KBM-7 (cell line): ENCODE results near the gene TRIM60.
A peak's percentile ranks its signal among the peaks of the same experiment; 100 is the strongest.
"Not testable (repeated sequence)": the region's sequence is repeated elsewhere in the genome, so short reads cannot be mapped to it uniquely, and the experiment has no call there.

Source experiments
- DNase-seq: peaks from one replicate; pipeline ENCODE4 v3.0.0-alpha.2; 2015
- in situ Hi-C: fragments of 300-500 bp; cut with MboI; formaldehyde crosslinking; loops from 2 replicates; pipeline ENCODE4 v1.14.3; 2020; ENCODE audit warnings: low sequenced_read_pairs, low pct_unique_long_range_greater_than_20kb, mixed read lengths

TRIM60 gene

DNA sequence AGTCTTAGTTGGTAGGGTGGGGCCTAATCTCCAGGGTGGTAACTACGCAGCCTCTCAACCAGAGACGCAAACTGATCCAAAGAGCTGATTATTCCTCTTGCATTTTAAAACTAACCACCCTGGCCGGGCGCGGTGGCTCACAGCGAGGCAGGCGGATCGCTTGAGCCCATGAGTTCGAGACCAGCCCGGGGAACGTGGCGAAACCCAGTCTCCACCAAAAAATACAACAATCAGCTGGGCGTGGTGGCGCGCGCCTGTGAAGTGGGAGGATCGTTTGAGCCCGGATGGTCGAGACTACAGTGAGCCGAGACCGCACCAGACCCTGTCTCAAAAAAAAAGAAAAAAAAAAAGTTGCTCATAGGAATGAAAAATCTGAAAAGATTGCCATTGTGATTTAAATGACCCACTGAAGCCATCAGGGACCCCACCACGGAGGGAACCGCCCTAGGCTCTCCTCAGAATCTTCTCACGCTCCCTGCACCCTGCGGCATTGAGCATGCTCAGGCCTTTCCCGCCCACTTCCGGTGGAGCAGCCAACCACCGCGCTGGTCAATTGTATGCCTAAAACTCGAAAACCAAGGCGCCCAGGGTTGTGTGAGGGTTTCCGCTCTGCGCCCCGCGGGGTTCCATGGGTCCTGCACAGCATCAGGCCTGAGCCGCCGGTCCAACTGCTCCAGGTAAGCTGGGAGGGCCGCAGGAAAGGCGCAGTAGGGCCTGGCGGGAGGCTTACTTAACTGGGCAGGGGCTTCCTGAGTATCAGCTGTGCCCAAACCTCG is at the start of gene TRIM60:
Gene TRIM60, plus strand, starts transcription at position 564 of the 776 bp plus-strand sequence. CDS start 8,074 bp downstream, outside the sequence.
- in situ Hi-C loops: no loop called here
- DNase-seq: no peak

DNA sequence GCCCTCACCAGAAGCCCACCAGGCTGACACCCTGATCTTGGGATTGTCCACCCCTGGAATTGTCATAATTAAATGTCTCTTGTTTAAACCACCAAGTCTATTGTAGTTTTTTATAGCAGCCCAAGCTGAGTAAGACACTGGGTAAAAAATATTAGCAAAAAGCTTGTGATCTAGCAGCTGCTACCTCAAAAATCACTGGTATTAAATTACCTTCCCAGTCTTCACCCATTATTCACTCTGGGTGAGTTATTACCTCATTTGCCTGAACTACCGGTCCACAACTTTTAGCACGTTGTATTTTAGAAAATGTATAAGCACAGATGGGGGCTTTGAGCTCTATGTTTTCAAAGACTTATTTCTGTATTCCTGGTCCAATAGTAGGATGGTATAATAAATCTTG is 42.3 kb upstream of the TRIM60 start:
- no peak for DNase-seq
- in situ Hi-C loops: no loop called here

DNA sequence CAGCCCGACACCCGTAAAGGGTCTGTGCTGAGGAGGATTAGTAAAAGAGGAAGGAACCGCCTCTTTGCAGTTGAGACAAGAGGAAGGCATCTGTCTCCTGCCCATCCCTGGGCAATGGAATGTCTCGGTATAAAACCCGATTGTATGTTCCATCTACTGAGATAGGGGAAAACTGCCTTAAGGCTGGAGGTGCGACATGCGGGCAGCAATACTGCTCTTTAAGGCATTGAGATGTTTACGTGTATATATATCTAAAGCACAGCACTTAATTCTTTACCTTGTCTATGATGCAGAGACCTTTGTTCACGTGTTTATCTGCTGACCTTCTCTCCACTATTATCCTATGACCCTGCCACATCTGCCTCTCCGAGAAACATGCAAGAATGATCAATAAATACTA is 41.0 kb upstream of the TRIM60 start:
- in situ Hi-C loops, DNase-seq: not testable (repeated sequence)

DNA sequence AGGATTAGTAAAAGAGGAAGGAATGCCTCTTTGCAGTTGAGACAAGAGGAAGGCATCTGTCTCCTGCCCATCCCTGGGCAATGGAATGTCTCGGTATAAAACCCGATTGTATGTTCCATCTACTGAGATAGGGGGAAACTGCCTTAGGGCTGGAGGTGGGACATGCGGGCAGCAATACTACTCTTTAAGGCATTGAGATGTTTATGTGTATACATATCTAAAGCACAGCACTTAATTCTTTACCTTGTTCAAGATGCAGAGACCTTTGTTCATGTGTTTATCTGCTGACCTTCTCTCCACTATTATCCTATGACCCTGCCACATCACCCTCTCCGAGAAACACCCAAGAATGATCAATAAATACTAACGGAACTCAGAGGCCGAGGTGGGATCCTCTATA is 35.7 kb upstream of the TRIM60 start:
- DNase-seq, in situ Hi-C loops: not testable (repeated sequence)

DNA sequence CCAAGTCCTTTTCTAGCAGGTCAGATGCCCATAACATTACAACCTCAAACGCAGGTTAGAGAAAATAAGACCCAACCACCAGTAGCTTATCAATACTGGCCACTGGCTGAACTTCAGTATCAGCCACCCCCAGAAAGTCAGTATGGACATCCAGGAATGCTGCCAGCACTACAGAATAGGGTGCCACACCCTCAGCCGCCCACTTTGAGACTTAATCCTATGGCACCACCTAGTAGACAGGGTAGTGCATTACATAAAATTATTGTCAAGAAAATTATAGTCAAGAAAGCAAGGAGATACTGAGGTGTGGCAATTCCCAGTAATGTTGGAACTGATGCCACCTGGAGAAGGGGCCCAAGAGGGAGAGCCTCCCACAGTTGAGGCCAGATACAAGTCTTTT is 34.5 kb upstream of the TRIM60 start:
- DNase-seq: peak; percentile 10
- in situ Hi-C loops: no loop called here

DNA sequence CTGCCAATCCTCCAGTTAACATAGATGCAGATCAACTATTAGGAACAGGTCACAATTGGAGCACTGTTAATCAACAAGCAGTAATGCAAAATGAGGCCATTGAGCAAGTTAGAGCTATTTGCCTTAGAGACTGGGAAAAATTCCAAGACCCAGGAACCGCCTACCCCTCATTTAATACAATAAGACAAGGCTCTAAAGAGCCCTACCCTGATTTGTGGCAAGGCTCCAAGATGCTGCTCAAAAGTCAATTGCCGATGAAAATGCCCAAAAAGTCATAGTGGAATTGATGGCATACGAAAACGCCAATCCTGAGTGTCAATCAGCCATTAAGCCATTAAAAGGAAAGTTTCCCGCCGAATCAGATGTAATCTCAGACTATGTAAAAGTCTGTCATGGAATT is 33.9 kb upstream of the TRIM60 start:
- in situ Hi-C loops: no loop called here
- DNase-seq: no peak

DNA sequence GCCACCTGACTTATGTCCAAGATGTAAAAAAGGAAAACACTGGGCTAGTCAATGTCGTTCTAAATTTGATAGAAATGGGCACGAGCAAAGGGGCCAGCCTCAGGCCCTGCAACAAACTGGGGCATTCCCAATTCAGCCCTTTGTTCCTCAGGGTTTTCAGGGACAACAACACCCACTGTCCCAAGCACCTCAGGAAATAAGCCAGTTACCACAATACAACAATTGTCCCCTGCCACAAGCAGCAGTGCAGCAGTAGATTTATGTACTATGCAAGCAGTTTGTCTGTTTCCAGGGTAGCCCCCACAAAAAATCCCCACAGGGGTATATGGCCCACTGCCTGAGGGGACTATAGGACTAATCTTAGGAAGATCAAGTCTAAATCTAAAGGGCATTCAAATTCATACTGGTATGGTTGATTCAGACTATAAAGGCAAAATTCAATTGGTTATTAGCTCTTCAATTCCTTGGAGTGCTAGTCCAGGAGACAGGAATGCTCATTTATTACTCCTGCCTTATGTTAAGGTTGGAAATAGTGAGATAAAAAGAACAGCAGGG is 33.2 kb upstream of the TRIM60 start:
- in situ Hi-C loops, DNase-seq: not testable (repeated sequence)

DNA sequence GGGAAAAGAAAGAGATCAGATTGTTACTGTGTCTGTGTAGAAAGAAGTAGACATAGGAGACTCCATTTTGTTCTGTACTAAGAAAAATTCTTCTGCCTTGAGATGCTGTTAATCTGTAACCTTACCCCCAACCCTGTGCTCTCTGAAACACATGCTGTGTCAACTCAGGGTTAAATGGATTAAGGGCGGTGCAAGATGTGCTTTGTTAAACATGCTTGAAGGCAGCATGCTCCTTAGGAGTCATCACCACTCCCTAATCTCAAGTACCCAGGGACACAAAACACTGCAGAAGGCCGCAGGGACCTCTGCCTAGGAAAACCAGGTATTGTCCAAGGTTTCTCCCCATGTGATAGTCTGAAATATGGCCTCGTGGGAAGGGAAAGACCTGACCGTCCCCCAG is 29.8 kb upstream of the TRIM60 start:
- in situ Hi-C loops, DNase-seq: not testable (repeated sequence)

DNA sequence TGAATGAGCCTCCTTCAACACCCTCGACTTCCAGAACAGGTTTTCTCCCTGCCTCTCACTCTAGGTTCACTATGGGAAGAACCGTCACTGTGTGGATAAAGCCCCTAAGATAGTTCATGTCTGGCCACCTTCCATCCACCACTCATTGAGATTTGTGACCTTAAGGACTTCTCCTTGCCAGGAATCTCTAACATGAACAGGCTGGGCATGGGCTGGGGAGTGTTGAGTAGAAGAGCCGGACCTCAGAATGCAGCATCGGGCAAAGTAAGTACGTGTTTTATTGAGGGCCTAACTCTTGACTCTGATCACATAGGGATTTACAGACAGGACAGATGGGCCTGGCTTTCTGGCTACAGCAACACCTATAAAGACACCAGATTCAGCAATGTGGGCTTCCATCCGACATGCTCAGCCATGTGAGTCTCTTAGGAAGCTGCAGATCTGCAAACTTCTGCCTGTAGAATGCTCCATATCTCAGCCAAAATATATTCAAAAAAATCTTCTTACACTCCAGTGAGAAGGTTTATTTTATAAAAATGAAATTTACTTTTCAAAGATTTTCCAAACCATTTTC is 26.4 kb upstream of the TRIM60 start:
- in situ Hi-C loops: no loop called here

DNA sequence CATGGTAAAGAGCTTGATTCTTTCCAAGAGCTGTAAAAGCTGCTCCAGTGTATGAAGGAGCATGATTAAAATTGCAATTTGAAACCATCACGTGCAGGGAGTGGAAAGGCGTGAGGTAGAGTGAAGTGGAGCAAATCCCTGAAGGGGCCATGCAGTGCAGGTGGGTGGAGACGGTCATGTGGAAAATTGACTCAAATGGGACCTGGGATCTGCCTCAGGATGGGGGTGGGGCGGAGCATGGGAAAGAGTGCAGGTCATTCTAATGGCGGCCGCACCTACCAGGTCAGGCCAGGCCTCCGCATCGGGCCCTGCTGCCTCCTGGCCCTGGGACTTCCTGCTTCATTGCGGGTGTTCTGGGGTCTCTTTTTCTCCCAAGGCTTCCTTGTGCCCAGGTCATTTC is 25.3 kb upstream of the TRIM60 start:
- DNase-seq: no peak
- in situ Hi-C loops: no loop called here

More for the DNA sequence above, 26.4 kb upstream of the TRIM60 start:
- DNase-seq: no peak

DNA sequence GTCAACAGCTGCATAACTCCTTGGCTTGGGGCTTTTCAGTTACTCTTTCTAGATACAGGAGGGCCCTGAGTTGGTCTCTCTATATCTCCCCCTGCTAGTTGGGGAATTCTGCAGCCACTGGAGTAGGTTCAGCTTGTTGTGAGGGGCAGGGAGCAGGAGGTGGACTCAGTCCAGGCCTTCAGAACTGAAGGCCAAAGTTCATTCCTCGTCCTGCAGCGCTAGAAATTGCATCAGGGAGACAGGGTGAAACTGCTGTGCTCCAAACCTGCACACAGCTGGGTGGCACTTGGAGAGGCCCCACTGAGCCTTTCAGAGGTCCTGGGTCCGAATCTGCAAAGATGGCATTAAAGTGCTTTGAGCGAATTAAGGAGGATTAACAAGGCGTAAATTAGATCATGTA is 24.9 kb upstream of the TRIM60 start:
- no peak for DNase-seq
- in situ Hi-C loops: no loop called here

DNA sequence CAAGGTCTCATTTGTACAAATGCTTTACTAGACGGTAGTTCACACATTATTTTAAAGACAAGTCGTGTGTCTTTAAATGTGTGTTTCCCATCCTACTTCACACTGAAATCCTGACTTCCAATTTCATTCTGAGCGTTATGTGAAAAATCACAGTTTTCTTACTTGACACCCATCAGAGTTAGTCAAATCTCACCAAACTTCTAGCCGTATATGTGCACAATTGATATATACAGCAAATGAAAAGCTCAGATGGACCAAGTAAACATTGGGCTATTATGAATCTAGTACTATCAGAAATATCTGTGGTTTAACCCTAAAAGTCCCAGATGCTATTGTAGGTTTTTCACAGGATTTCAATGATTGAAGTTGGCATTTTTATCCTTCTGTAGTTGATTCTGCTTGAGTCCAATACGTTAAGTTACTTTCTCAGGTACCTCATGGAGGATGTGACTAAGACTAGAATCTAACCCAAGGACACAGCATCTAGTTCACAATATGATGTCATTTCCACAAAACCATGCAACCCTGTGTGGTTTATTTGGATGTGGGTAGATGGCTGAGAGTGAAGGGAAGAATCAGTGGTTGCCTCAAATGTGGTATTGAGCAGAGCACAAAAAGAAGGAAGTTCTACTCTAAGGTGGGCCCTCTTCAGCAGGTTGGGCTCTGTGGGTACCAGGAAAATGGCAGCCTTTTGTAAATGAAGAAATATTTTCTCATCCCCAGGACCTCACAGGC is 22.1 kb upstream of the TRIM60 start:
- no peak for DNase-seq
- in situ Hi-C loops: no loop called here

DNA sequence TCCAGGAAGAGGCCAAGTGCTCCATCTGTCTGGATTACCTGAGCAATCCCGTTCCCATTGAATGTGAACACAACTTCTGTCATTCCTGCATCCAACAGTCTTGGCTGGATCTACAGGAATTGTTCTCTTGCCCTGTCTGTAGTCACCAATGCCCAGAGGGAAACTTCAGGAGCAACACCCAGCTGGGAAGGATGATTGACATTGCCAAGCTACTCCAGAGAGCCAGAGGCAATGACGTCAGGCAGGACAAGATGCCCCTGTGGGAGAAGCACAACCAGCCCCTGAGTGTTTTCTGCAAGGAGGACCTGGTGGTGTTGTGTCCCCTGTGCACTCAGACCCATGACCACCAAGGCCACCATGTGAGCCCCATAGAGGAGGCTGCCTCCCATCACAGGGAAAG is 21.3 kb upstream of the TRIM60 start:
- DNase-seq: no peak
- in situ Hi-C loops: no loop called here

DNA sequence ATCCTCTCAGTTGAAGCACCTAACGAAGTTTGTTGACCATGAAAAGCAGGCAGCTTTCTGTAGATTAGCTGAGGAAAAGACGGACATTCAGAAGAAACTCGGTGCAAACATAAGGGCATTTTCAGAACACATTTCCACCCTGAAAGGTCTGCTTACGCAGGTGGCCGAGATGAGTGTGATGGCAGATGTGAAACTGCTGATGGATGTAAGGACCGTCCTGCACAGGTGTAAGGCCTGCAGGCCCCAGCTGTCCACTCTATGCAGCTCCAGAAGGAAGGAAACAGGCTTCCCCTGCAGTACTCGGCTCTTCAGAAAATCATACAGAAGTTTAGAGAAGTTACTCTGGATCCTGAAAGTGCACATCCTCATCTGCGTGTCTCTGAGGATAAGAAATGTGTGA is 20.8 kb upstream of the TRIM60 start:
- in situ Hi-C loops: no loop called here
- no peak for DNase-seq

DNA sequence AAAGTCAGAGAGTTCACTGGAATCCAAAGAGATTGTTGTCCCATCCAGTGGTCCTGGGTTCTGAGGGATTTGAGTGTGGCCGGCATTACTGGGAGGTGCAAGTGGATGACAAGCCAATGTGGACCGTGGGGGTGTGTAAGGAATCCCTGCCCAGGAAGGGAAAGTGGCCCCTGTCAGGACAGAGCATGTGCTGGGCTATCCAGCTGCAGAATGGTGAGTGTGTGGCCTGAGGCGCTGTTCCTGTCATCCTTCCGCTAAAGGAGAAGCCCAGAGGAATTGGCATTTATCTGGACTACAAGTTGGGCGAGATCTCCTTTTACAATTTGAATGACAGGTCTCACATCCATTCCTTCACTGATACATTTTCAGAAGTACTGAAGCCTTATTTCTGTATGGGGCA is 20.4 kb upstream of the TRIM60 start:
- in situ Hi-C loops: no loop called here
- DNase-seq: no peak

DNA sequence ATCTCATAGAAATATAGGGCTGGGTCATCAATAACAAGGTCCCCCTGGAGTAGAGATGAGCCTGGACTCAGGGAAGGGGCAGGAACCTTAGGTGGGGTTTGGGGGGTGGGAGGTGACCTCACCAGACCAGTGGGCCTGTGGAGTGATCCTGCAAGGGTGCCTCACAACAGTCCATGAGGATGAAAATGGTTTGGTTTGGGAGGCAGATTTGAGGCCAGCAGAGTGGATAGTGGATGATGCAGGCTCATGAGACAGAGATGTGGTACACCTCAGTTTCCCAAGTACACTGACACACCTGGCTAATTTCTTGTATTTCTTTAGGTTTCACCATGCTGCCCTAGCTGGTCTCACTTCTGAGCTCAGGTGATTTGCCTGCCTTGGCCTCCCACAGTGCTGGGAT is 18.1 kb upstream of the TRIM60 start:
- no peak for DNase-seq
- in situ Hi-C loops: no loop called here

DNA sequence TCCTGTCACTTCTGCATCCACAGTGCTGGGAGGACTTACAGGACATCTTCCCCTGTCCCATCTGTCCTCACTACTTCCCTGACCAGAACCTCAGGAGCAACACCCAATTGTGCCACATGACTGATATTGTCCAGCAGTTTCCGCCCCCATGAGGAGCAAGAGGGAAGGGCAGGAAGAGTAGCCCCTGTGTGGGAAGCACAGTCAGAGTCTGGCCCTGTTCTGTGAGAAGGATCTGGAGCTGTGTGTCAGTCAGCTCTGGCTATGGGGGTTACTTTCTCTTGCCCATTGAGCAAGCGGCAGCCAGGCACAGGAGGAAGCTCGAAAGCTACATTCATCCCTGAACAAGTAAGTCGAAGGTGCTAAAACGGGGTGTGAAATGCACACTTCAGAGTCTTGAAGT is 14.8 kb upstream of the TRIM60 start:
- in situ Hi-C loops: no loop called here
- DNase-seq: no peak

DNA sequence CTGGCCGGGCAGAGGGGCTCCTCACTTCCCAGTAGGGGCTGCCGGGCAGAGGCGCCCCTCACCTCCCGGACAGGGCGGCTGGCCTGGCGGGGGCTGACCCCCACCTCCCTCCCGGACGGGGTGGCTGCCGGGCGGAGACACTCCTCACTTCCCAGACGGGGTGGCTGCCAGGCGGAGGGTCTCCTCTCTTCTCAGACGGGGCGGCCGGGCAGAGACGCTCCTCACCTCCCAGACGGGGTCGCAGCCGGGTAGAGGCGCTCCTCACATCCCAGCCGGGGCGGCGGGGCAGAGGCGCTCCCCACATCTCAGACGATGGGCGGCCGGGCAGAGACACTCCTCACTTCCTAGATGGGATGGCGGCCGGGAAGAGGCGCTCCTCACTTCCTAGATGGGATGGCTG is 11.8 kb upstream of the TRIM60 start:
- in situ Hi-C loops, DNase-seq: not testable (repeated sequence)

DNA sequence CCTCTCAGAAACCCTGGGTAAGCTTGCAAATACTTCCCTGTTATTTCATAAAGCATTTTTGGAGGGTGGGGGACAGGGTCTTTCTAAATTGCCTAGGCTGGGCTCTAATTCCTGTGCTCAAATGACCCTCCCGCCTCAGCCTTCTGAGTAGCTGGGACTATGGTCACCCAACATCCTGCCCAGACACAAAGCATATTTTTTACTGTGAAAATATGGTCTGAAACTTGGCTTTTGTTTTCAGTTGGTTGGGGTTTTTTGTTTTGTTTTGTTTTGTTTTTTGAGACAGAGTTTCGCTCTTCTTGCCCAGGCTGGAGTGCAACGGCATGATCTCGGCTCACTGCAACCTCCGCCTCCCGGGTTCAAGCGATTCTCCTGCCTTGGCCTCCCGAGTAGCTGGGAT is 6.0 kb upstream of the TRIM60 start:
- DNase-seq, in situ Hi-C loops: not testable (repeated sequence)
